ENCODE results near the gene DUSP3. TPM values are rescaled to one million over a fixed set of nuclear protein-coding genes. Genes with fewer than 3 reads are reported as not detected.

DUSP3 gene
- total RNA-seq, 2 donors from 2014 or later = 9.2 to 11.0 TPM

DNA sequence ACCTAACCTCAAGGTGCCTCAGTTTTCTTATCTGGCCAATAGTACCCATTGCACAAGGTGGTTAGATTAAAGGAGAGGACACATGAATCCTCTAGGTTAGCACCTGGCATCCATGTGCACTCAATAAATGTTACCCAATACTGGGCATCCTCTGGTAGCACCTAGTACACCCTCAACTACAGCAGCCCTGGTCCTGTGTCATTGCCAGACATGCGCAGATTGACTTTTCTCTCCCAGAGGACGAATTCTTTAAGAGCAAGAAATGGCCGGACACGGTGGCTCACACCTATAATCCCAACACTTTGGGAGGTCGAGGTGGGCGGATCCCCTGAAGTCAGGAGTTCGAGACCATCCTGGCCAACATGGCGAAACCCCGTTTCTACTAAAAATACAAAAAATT lies 7.3 kb downstream of the DUSP3 start:
- ATAC-seq (replicated peaks in 1 of 2) (no peak), DNase-seq (no peak)
- Mint-ChIP-seq H3K27me3 (ENCODE audit: low read depth) (no peaks in the 10 kb centered on the region), H3K4me3 (no peak overlapping the region), H3K4me1 (ENCODE audit: low read depth) (peaks cover 14% of the 10 kb centered on the region), H3K9me3 (no peaks in the 10 kb centered on the region), H3K36me3 (ENCODE audit: insufficient read depth in 2 of 2) (peaks cover 2 to 5% of the 10 kb centered on the region in 2 donors), H3K27ac (no peak overlapping the region)

DNA sequence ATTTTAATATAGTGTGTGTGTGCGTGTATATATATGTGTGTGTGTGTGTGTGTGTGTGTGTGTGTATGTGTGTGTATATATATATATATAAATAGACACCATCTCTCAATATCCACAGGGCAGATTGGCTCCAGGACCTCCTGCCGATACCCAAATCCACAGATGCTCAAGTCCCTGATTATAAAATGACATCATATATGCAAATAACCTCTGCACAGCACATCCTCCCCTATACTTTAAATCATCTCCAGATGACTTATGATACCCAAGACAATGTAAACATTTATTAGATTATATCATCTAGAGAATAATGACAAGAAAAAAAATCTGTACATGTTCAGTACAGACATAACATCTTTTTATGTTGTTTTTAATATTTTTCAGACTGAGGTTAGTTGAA lies 7.8 kb downstream of the DUSP3 start:
- Mint-ChIP-seq H3K27me3 (ENCODE audit: low read depth) (no peaks in the 10 kb centered on the region), H3K4me1 (ENCODE audit: low read depth) (peaks cover 14% of the 10 kb centered on the region), H3K4me3 (no peak overlapping the region), H3K27ac (no peak overlapping the region), H3K36me3 (ENCODE audit: insufficient read depth in 2 of 2) (peaks cover 2 to 5% of the 10 kb centered on the region in 2 donors), H3K9me3 (no peaks in the 10 kb centered on the region)
- ATAC-seq (replicated peaks in 1 of 2) (no peak), DNase-seq (no peak)

DNA sequence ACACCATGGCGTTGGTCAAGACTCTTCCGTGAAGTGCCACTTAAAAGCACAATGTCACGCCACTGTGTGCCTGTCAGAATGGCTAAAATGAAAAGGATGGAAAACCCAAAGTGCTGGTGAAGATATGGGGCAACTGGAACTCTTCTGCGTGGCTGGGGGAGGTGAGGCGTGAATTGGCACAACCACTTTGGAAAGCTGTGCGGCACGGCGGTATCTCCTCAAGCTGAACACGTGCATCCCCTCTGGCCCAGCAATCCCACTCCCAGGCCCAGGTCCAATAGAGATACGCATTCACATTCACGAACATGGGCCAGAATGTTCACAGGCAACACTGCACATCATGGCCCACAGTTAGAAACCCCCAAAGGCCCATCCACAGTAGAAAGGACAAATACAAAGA lies 8.9 kb downstream of the DUSP3 start:
- H3K9me3 Mint-ChIP-seq = no peaks in the 10 kb centered on the region
- H3K4me3 Mint-ChIP-seq = no peak overlapping the region
- no peaks in the 10 kb centered on the region for H3K27me3 Mint-ChIP-seq (ENCODE audit: low read depth)
- peaks cover 2 to 5% of the 10 kb centered on the region in 2 donors for H3K36me3 Mint-ChIP-seq (ENCODE audit: insufficient read depth in 2 of 2)
- no peak for ATAC-seq (replicated peaks in 1 of 2)
- H3K27ac Mint-ChIP-seq = no peak overlapping the region
- peaks cover 14% of the 10 kb centered on the region for H3K4me1 Mint-ChIP-seq (ENCODE audit: low read depth)
- no peak for DNase-seq

DNA sequence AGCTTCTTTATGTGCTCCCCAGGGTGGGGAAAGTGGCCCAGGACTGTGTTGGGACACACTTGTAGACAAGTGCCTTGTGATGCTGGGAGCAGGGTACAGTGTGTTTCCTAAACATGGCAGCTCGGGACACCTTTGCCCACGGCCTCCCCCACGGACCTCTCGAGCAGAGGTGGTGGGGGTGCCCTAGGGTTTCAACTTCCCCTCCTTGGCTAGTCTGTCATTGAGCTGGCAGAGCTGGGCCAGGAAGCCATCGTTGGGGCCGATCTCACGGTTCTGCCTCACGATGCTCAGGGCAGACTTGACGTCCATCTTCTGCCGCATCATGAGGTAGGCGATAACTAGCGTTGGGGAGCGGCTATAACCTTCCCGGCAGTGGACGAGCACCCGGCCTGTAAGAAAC lies 9.4 kb downstream of the DUSP3 start:
- H3K36me3 Mint-ChIP-seq (ENCODE audit: insufficient read depth in 2 of 2) = peaks cover 2 to 5% of the 10 kb centered on the region in 2 donors
- no peak overlapping the region for H3K4me3 Mint-ChIP-seq
- H3K4me1 Mint-ChIP-seq (ENCODE audit: low read depth) = peaks cover 14% of the 10 kb centered on the region
- DNase-seq (no peak), ATAC-seq (replicated peaks in 1 of 2) (no peak)
- no peaks in the 10 kb centered on the region for H3K27me3 Mint-ChIP-seq (ENCODE audit: low read depth)
- no peak overlapping the region for H3K27ac Mint-ChIP-seq
- no peaks in the 10 kb centered on the region for H3K9me3 Mint-ChIP-seq

DNA sequence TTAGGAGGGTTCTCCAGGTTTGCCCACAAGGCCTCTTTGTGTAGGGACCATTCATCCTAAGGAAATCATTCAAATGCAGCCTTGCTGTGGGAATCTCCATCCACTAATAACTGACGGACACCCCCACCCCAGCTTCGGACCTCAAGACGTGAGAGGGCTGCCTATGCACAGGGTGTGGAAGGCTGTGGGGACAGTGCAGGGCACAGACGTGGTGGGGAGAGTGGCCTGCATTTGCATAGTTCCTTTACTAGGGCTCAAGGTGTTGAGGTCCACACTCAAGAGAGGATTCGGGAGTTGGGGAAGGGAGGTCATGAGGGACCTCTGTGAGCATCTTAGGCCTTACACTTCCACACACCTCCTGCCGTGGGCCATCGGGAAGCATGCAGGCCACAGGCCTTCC lies 9.8 kb downstream of the DUSP3 start:
- no peaks in the 10 kb centered on the region for H3K9me3 Mint-ChIP-seq
- no peaks in the 10 kb centered on the region for H3K27me3 Mint-ChIP-seq (ENCODE audit: low read depth)
- peaks cover 2 to 5% of the 10 kb centered on the region in 2 donors for H3K36me3 Mint-ChIP-seq (ENCODE audit: insufficient read depth in 2 of 2)
- peaks cover 14% of the 10 kb centered on the region for H3K4me1 Mint-ChIP-seq (ENCODE audit: low read depth)
- ATAC-seq (replicated peaks in 1 of 2) (no peak), DNase-seq (no peak)
- no peak overlapping the region for H3K4me3 Mint-ChIP-seq
- H3K27ac Mint-ChIP-seq = no peak overlapping the region

DNA sequence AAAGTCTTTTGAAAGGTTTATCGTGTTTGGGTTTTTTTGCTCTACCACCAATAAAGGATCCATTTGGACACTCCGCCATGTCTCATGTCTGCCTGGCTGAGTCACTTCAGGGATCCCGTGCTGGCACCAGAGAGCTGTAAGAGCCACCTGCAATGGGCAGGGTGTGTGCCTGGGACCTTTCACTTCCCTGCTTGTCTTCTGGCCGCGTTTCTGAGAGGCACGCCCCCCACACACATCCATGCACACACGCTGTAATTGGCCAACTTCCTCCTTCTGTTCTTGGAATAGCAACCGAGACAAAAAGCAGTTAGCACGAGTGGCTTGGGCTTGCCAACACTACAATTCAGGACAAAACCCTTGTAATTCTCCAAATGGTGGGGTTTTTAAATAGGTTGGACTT lies 10.4 kb downstream of the DUSP3 start:
- DNase-seq = no peak
- Mint-ChIP-seq H3K36me3 (ENCODE audit: insufficient read depth in 2 of 2) (peaks cover 0 to 3% of the 10 kb centered on the region in 2 donors), H3K27ac (no peak overlapping the region), H3K9me3 (no peaks in the 10 kb centered on the region), H3K27me3 (ENCODE audit: low read depth) (no peaks in the 10 kb centered on the region), H3K4me3 (no peak overlapping the region), H3K4me1 (ENCODE audit: low read depth) (peaks cover 9% of the 10 kb centered on the region)
- ATAC-seq (replicated peaks in 1 of 2) = no peak

DNA sequence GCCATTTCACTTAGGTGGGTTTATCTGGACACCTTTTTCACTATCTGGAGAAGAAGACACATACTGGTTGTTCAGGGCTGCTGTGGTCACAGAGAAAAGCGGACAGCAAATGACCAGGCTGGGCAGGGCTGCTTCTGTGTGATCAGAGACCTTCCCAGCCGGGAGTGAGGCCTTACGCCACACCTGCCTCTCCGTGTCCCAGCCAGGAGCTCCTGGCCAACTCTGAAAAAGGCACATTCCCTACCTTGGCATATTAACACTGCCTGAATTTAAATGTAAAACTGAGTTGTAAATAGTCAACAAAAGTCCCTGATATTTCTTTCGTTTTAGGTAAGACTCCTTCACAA lies 11.1 kb downstream of the DUSP3 start:
- Mint-ChIP-seq H3K36me3 (ENCODE audit: insufficient read depth in 2 of 2) (peaks cover 0 to 2% of the 10 kb centered on the region in 2 donors), H3K27ac (no peak overlapping the region), H3K27me3 (ENCODE audit: low read depth) (no peaks in the 10 kb centered on the region), H3K9me3 (no peaks in the 10 kb centered on the region), H3K4me3 (no peak overlapping the region), H3K4me1 (ENCODE audit: low read depth) (peaks cover 2% of the 10 kb centered on the region)
- no peak for ATAC-seq (replicated peaks in 1 of 2)
- DNase-seq = no peak

DNA sequence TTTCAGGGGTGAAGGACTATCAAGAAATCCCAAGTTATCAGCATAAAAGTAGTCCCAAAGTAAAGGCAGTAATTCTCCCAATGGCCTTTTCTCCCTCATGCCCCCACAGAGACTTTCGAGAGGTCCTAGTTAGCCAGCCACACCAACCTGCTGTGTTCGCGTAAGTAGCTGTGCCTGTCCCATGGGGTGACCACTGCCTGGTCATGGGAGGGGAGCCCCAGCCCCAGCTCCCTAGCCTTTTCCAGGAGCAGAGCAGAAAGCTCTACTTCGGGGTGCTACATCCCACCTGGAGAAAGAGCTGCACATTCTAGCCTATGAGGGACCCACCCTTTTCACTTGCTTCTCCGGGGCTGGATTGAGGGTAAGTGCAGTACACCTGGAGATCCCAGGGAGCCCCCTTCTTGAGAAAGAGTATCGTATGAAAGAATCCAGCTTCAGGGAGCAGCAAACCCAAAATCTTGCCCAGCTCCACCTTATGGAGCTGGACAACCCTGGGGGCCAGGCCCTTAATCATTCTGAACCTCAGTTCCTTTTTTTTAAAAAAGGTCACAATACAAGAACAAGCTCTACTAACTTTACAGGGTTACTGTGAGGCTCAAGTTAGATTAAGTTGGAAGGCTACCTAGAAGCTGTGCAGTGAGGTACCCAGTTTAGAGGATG lies 11.6 kb downstream of the DUSP3 start:
- Mint-ChIP-seq H3K4me3 (no peak overlapping the region), H3K4me1 (ENCODE audit: low read depth) (no peaks in the 10 kb centered on the region), H3K27ac (no peak overlapping the region), H3K9me3 (no peaks in the 10 kb centered on the region), H3K27me3 (ENCODE audit: low read depth) (no peaks in the 10 kb centered on the region), H3K36me3 (ENCODE audit: insufficient read depth in 2 of 2) (no peaks in the 10 kb centered on the region)
- ATAC-seq (replicated peaks in 1 of 2) = no peak
- no peak for DNase-seq

DNA sequence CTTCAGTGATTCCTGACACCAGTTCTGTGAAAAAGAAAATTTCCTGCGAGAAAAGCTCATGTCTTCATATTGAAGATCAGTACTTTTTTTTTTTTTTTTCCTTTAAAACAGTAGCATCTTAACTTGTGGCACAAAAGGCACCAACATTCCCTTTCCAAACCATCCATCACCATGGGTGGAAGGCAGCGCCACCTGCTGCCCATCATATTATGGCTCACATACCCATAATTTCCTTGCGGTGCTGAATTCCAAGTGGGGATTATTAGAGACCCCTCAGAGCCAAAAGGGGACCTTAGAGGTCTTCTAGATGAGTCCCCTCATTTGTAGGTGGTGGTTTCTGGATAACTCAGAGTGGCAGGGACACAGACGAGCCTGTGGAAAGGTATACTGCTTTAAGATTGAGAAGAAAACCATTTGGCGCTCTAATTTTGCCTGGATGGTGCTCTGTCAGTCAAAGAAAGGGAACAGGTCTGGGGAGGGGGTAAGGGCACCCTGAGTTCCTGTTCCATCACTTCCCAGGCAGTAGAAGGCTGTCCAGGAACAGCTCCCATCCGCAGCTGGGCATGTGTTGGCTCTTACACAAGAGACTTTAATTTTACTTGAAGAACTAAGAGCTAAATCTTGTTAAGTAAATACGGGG lies 12.2 kb downstream of the DUSP3 start:
- H3K27me3 Mint-ChIP-seq (ENCODE audit: low read depth) = no peaks in the 10 kb centered on the region
- no peak overlapping the region for H3K27ac Mint-ChIP-seq
- ATAC-seq (replicated peaks in 1 of 2) (no peak), DNase-seq (peak; percentile 35 to 44)
- H3K4me3 Mint-ChIP-seq = no peak overlapping the region
- no peaks in the 10 kb centered on the region for H3K9me3 Mint-ChIP-seq
- H3K4me1 Mint-ChIP-seq (ENCODE audit: low read depth) = no peaks in the 10 kb centered on the region
- no peaks in the 10 kb centered on the region for H3K36me3 Mint-ChIP-seq (ENCODE audit: insufficient read depth in 2 of 2)

DNA sequence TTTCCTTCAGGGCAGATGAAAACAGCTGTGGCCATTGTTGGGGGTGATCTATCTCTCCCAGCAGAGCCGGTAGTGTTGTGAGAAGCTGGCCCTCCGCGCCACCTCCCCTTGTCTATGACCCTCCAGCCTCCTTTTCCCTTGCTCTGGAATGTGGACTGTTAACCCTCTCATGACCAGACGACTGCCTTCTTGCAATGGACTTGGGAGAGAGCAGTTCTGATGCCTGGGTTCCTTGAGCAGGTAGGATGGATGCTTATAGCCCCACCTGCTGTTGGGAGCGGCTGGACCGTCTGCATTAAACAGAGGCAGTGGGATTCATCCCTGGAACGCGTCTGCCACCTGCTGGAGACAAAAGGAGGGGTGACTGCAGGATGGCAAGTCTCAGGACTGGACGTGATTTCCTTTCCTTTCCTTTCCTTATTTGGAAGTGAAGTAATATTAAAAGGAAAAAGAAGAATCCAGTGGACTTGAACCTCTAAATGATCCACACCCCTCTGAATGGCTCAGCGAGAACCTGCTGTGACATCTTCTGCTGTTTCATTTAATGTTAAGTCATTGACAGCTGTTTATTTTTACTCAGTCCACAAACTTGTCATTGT lies 18.4 kb downstream of the DUSP3 start:
- ATAC-seq (replicated peaks in 1 of 2) (peak; percentile 96), DNase-seq (peak; percentile 90 to 91)
- Mint-ChIP-seq H3K4me1 (ENCODE audit: low read depth) (no peaks in the 10 kb centered on the region), H3K27me3 (ENCODE audit: low read depth) (peaks cover 27% of the 10 kb centered on the region), H3K36me3 (ENCODE audit: insufficient read depth in 2 of 2) (no peaks in the 10 kb centered on the region), H3K9me3 (no peaks in the 10 kb centered on the region), H3K27ac (no peak overlapping the region), H3K4me3 (no peak overlapping the region)

DNA sequence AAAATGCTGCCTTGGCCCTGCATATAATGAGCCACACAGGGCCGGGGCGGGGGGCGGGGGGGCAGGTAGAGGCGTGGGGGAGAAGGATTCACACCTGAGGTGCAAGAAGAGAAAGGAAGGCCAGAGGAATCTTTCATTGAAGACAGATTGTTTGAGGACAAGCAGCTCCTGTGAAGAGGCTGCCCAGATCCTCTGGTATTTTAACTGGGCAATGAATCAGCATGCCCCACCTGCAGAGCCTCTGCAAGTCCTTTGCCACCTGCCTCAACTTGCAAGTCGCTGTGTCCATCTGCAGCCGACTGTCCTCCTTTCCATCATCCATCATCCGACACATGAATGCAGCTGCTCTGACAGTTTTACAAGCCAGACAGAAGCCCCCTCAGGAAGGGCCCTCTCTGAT lies 18.9 kb downstream of the DUSP3 start:
- Mint-ChIP-seq H3K36me3 (ENCODE audit: insufficient read depth in 2 of 2) (no peaks in the 10 kb centered on the region), H3K27ac (no peak overlapping the region), H3K4me1 (ENCODE audit: low read depth) (no peaks in the 10 kb centered on the region), H3K27me3 (ENCODE audit: low read depth) (peaks cover 27% of the 10 kb centered on the region), H3K4me3 (no peak overlapping the region), H3K9me3 (no peaks in the 10 kb centered on the region)
- ATAC-seq (replicated peaks in 1 of 2) (no peak), DNase-seq (no peak)

DNA sequence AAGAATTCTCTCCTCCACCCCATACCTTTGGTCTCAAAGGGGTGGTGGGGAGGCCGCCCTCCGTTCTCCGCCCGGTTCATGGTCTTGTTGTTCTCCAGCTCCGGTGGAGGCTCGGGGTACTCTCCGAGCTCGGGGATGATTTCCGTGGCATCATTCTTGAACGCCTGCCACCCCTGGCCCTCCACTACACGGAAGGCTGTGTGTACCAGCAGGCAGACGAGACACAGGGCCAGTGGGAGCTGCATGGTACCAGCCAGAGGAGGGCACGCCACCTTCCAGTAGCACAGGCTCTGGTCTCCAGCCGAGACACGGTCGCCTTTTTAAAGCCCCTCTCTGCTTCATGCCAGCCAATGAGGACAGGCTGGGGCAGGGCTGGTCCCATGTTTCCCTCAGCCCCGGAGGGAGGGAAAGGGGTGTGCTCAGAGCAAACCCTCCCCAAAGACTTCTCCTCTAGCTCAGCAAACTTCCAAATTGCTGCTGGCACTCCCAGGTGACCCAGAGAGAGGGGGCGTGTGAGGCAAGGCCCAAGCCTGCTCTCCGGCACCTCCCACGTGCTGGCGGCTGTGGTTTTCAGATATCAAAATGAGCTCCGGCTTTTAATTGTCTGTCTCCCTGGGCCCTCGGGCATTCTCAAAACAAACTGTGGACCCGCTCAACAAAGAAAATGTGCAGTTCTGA lies 20.1 kb downstream of the DUSP3 start, which contains the start of gene SOST:
TSS of gene SOST (minus strand) at position 295 of the 678 bp plus-strand sequence. CDS start at position 245, 50 bp downstream.
- H3K27me3 Mint-ChIP-seq (ENCODE audit: low read depth) = peaks cover 39% of the 10 kb centered on the region
- H3K4me1 Mint-ChIP-seq (ENCODE audit: low read depth) = peaks cover 2% of the 10 kb centered on the region
- ATAC-seq (replicated peaks in 1 of 2) (no peak), DNase-seq (no peak)
- H3K4me3 Mint-ChIP-seq = no peak within 1 kb of the TSS
- H3K9me3 Mint-ChIP-seq = no peaks in the 10 kb centered on the region
- no peak within 1 kb of the TSS for H3K27ac Mint-ChIP-seq
- H3K36me3 Mint-ChIP-seq (ENCODE audit: insufficient read depth in 2 of 2) = no peaks in the 10 kb centered on the region

DNA sequence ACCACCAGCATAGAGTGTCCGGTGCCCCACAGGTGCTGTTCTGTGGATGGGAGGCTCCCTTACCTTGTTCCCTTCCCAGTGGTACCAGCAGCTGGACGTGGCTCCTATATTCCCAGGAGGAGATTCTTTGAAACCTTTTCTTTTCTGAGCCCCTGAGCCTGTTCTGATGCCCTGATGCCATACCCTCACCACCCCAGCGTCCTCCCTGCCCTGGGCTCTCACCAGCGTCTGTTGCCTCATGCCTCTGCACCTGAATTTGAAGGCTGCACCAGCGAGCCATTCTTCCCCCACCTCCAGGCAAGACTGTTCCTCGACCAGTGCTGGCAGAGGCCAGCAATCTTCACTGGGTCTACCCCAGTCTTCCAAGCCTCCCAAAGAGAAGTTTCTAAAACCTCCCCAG lies 20.7 kb downstream of the DUSP3 start:
- DNase-seq = no peak
- H3K27ac Mint-ChIP-seq = no peak overlapping the region
- no peak for ATAC-seq (replicated peaks in 1 of 2)
- no peak overlapping the region for H3K4me3 Mint-ChIP-seq
- peaks cover 44% of the 10 kb centered on the region for H3K27me3 Mint-ChIP-seq (ENCODE audit: low read depth)
- peaks cover 7% of the 10 kb centered on the region for H3K4me1 Mint-ChIP-seq (ENCODE audit: low read depth)
- no peaks in the 10 kb centered on the region for H3K36me3 Mint-ChIP-seq (ENCODE audit: insufficient read depth in 2 of 2)
- no peaks in the 10 kb centered on the region for H3K9me3 Mint-ChIP-seq
